Peyer's patch (tissue), 4 donors: ENCODE measurements around the gene GINS2.
A peak's percentile ranks its signal among the peaks of the same experiment; 100 is the strongest.

Experiments used
- POLR2A ChIP-seq, 2 donors: fragments of 450-650 bp; IDR thresholded peaks; one replicate each; pipeline ENCODE4 v1.5.1; 2017; ENCODE audit warnings: antibody characterized with exemption in 2 of 2, mild to moderate bottlenecking in 2 of 2, moderate library complexity in 2 of 2
- TF ChIP-seq, protein P1 (sequence below), 6 experiments: fragments of 450-650 bp in 4 of 6; fragments of 200-600 bp in 2 of 6; sonication (generic) in 1 of 6; IDR thresholded peaks; one replicate each; pipeline ENCODE4 v1.5.1; 2017 to 2019; ENCODE audit warnings: antibody characterized with exemption in 6 of 6, mild to moderate bottlenecking in 3 of 6, moderate library complexity in 1 of 6

DNA sequence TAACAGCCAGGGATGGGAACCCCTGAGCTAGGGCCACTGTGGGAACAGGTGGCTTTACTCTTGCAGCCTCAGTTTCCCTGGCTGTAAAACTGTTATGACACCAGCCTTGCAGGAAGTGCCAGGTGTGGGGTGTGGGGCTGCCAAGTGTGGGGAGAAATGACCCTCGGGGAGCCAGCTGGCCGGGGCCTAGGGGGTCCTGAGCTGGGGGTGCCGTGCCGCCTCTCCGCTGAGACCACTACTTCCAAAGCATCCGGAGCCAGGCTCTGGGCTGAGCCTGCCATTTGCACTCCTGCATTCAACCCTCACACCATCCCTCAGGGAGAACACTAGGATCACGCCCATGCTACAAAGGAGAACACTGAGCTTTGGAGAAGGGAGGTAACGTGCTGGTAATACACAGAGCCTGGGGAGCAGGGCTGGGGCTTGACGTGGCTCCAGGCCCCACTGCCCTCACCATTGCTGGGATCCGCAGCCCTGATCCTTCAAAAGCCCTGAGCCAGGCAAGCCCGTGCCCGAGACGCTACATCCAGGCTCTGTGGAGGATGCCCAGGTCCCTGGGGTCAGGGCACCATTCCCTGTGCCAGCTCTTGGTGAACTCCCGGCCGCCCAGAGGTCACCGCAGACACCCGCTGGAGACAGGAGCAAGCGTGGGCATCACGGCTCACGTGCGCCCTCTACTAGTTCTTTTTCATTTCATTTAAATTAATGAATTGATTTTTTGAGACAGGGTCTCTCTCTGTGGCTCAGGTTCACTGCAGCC is 28.8 kb upstream of the GINS2 start:
- TF ChIP-seq, protein P1, sequence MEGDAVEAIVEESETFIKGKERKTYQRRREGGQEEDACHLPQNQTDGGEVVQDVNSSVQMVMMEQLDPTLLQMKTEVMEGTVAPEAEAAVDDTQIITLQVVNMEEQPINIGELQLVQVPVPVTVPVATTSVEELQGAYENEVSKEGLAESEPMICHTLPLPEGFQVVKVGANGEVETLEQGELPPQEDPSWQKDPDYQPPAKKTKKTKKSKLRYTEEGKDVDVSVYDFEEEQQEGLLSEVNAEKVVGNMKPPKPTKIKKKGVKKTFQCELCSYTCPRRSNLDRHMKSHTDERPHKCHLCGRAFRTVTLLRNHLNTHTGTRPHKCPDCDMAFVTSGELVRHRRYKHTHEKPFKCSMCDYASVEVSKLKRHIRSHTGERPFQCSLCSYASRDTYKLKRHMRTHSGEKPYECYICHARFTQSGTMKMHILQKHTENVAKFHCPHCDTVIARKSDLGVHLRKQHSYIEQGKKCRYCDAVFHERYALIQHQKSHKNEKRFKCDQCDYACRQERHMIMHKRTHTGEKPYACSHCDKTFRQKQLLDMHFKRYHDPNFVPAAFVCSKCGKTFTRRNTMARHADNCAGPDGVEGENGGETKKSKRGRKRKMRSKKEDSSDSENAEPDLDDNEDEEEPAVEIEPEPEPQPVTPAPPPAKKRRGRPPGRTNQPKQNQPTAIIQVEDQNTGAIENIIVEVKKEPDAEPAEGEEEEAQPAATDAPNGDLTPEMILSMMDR (IDR thresholded peaks at IDR 0.05), result peak; percentile 40 to 85 (median 76)
- no peak for TF ChIP-seq POLR2A (IDR thresholded peaks at IDR 0.05)
